NCI-H1048 (cell line): ENCODE data around the gene PABPC1L.

Experiments
- DNase-seq: peaks from one replicate; lab custom pipeline; 2025; lab: John Stamatoyannopoulos, UW

PABPC1L gene

DNA sequence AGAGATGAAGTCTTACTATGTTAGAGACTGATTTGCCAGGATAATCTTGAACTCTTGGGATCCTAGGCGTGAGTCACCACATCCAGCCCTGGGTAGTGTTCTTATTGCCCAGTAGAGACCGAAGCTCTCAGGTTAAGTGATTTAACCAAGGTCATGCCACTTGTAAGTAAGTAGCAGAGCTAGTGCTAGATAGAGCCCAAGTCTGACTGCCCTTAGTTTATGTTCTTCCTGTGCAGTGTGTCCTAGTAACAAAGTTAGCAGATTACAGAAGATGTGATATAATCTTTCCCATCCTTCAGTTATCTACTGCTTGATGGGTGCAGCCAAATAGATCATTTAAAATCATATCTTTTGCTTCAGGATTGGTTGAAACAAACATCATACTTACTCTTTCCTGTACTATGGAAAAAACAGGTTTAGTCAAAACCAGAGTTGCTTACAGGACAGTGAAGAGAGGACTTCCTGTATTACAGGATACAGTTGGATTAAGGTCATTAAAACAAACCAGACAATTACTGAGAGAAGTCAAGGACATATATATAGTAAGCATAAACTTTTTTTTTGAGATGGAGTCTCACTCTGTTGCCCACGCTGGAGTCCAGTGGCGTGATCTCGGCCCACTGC, 9.5 kb upstream of the PABPC1L start:
- DNase-seq, result no peak

DNA sequence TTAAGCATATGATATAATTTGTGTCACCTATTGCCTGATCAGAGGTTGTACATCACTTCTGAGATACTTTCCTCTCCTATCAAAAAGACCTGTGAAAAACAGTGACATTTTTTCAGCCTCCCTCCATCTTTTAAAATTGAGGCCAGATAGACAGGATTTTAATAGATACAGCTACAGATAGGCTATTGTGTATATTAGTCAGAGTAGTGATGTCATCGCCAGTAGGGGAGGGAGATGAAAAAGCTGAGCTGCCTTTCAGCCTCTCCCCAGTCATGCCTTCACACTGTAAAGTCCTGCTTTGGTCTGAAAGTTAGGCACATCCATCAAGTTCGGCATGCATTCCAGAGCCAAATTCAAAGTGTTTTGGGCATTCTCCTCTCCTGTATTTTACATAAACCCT, 7.9 kb upstream of the PABPC1L start:
- DNase-seq, result no peak

DNA sequence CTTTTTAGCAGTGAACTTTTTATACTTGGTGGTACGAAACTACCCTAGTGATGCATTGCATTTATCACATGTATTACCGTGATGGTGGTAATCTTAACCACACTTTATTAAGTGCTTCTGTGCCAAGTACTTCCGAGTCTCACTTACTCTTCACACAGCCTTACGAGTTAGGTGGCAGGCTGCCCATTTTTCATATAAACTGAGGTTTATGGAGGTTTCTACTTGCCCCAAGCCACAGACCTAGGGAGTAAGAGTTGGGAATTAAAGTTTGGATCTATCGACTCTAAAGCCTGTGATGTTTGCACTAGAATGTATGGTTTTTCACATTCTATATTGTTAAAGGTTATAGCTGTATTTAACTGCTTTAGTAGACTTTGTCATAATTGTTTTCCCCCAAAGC, 5.5 kb upstream of the PABPC1L start:
- DNase-seq, result no peak

DNA sequence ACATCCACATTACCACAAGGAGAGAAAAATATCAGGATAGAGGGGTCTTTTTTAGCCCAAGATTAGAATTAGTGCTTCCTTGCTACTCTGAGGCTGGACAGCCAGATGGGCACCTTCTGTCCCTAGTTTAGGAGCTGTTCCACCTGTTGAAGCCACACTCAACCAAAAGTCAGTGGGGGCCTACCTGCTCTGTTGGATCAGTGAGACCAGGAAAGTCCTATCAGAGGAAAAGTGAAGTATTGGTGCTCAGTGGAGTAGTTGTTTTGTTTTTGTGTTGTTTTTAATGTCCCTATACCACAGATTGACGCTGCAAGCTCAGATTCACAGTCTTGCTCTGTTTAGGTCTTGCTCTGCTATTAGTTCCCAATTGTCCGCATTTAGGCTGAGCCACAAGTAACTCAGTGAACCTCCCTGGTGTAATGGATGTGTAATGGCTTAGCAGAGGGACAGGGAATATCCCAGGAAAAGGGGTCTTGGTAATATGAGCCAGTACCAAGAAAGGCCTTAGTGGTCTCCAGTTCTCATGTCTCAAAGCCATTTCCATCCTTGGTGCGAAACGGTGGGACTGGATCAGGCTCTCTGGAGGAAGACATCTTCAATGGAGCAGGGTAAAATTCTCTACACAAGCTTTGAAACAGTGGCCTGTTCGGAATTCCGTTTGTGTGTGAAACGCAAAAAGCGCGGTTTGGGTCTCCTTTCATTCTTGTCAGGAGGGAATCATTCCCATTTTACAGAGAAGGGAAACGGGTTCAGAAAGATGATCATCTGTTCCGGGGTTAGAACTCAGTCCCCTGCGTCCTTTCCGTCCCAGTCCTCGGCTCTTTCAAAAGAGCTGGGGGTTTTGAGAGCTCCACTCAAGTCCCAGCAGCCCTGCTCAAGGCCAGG, 631 bp upstream of the PABPC1L start:
- no peak for DNase-seq

DNA sequence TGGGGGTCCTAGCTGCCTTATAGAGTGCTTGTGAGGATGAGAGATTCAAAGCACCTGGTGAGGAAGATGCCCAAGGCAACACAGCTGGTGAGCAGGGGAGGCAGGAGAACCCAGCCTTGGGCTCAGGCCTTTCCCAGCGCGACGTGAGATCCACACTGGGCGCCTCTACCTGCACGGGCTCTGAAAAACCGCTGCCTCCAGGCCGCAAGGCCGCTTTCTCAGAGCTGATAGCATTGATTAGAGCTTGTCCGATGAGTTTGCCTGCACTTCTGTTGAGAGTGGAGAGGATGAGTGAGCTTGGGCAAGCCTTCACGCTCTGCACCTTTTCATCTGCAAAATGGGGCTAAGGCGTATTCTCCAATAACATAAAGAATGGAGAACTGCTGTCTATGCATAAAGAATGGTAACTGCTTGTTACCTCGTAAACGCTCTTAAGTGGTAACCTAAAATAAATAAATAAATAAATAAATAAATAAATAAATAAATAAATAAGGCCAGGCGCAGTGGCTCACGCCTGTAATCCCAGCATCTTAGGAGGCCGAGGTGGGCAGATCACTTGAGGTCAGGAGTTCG, 916 bp downstream of the PABPC1L start:
- DNase-seq, result no peak

DNA sequence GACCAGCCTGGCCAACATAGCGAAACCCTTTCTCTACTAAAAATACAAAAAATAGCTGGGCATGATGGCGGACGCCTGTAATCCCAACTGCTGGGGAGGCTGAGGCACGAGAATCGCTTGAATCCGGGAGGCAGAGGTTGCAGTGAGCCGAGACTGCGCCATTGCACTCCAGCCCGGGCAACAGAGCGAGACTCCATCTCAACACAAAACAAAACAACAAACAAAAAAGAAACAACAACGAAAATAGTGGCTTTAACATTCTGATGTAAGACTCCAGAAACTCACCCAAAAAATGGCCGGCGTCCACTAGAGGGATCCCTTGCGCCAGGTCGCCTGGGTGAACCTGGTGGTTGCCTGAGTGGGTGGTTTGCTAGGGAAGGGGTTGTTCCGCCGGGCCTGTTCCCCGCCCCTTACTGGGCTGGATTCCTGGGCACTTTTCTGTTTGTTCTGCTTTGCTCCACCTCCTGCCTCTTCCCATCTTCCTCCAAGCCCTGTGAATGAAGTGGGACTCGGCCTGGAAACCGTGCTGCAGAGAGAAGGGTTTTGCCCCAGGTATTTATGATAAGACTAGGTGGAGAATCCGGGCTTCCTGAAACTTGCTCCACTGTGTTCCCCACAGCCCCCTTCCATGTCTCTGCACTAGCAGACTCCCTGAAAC, 1.5 kb downstream of the PABPC1L start:
- no peak for DNase-seq

DNA sequence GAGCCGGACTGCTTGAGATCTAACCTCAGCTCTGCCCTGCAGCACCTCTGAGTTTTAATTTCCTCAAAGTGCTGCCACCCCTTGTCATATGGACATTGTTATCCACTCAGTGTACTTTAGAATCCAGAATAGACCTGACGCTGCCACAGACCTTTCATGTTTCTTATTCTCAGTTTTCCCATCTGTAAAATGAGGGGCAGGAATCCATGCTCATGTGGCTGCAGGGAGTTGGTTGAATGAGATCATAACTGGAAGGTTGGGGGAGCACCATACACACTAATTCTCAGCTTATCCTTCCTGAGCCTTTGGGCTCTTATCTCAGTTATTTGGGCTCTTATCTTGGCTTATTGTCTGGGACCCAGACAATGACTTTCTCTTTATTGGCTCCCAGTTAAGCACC, 2.3 kb downstream of the PABPC1L start:
- DNase-seq, result no peak

DNA sequence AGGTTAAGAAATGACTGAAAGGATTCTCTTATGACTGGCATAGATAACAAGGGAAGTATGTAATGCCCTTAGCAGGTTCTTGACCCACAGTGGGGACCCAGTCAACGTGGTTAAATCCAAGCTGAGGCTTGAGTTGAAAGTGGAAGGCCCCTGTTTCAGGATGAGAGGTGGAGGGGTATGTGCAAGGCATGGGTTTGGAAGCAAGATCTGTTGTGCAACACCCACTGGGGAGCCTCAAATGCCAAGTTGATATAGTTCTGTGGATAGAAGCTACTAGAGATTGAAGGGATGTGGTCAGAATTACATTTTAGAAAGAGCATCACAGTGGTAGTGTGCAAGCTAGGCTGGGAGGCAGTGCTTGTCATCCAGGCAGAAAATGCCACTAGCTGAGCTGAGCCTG, 5.1 kb downstream of the PABPC1L start:
- DNase-seq, result no peak

DNA sequence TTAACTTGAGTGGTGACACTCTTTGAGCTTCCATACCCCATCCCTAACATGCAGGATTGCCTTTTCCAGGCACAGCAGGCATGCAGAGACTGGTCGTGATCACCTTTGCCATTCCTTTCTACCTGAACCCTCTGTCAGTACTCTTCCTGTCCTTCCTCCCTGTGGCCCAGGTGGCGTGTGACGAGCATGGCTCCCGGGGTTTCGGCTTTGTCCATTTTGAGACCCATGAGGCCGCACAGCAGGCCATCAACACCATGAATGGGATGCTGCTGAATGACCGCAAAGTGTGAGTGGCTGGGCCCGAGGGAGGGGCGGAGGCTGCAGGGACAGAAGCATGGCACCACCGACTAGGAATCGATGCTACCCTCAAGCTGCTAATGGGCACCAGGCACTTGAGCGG, 6.7 kb downstream of the PABPC1L start:
- no peak for DNase-seq

DNA sequence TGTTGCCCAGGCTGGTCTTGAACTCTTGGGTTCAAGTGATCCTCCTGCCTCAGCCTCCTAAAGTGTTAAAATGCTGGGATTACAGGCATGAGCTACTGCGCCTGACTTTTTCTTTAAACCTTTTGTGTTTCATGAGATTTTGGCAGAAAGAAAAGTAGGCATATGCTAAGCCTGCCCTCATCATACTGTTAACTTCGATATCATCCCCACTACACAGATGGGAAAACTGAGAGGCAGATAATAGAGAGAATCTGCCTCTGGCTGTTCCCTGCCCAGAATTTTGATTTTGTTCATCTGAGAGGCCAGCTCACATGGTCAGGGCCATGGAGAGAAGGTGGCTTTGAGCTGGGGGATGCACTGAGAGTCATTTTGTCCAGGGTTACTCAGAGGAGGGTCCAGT, 7.5 kb downstream of the PABPC1L start:
- no peak for DNase-seq

DNA sequence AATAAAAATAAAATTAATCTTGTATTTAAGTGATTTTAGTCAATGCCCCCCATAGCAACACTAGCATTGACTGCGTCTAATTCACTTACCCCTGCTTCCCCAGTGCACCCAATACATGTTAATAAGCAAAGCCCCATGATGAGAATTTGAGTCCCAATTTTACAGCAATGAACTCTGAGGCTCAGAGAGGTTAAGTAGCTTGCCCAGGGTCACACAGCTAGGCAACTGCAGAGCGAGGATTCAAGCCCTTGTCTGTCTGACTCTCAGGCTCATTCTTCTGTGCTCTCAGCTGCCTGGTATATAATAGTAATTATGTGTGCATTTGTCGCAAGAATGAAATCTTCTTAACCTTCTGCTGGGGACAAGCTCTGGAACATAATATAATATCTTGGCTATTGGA, 8.5 kb downstream of the PABPC1L start:
- DNase-seq, result no peak

DNA sequence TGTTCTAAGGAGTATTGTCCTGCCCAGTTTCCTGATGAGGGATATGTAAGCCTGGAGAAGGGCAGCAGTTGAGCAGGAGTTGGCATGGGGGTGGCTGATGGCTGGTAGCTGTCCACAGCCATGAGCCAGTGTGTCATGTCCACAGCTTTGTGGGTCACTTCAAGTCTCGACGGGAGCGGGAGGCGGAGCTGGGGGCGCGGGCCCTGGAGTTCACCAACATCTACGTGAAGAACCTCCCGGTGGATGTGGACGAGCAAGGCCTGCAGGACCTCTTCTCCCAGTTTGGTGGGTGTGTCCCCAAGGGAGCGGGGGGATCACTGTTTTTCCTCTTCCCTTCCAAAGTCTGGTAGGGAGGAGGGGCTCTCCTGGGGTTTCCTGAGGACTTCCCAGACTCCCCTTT, 8.9 kb downstream of the PABPC1L start:
- DNase-seq, result no peak

DNA sequence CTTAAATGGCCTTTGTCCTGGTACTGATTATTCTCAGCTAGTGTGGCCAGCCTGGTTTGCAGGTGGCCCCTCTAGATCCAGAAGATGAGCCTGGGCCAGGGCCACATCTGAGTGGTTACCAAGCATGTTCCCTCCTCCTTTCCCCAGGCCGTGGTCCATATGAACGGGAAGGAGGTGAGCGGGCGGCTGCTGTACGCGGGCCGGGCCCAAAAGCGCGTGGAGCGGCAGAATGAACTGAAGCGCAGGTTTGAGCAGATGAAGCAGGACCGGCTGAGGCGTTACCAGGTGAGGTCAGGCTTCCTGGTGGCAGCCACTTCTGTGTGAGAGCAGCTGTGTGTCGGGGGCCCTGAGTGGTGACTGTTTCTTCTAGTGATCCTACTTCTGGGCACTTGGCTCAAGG, 11.6 kb downstream of the PABPC1L start:
- DNase-seq, result no peak

DNA sequence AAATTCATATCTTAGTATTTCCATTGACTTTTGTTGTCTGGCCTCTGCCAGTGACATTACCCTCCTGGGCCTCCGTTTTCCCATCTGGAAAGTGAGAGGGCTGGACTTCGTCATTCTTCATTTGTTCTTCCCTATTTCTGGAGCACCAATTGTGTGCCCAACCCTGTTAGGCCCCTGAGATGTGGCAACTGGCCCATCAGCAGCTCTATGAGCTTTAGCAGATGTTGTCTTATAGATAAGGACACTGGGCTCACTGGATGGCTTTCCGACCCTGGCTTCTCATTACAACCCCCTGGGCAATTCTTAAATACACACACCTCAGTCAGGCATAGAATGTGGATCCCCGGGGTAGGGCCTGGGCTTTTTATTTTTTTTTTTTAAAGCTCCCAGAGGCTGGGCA, 14.7 kb downstream of the PABPC1L start:
- no peak for DNase-seq

DNA sequence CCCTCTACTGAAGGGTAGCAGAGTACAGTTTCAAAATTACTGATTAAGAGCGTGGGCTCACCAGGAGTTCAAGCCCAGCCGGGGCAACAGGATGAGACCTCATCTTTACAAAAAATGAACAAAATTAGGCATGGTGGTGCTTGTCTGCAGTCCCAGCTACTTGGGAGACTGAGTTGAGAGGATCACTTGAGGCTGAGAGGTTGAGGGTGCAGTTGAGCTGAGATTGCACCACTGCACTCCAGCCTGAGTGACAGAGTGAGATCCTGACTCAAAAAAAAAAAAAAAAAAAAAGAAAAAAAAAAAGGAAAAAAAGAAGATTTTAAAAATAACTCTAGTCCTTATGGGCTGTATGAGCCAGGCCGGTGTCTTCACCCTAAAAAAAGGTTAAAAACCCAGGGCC, 18.7 kb downstream of the PABPC1L start:
- no peak for DNase-seq

DNA sequence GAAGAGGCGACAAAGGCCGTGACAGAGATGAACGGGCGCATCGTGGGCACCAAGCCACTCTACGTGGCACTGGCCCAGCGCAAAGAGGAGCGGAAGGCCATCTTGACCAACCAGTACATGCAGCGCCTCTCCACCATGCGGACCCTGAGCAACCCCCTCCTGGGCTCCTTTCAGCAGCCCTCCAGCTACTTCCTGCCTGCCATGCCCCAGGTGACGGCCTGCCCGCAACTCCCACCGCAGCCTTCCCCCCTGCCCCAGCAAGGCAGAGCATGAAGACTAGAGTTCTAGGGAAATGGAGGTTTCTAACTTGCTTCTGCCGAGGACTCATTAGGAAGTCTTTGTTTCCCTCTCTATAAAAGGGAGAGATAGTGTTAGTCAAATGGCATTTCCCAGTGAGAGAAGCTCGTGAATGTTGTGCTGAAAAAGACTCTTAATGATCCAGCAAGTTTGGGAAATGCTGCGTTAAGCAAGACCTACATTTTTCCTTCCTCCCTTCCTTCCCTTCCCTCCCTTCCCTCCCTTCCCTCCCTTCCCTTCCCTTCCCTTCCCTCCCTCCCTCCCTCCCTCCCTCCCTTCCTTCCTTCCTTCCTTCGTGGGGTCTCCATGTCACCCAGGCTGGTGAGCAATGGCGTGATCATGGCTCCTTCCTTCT, 20.8 kb downstream of the PABPC1L start:
- DNase-seq, result no peak

DNA sequence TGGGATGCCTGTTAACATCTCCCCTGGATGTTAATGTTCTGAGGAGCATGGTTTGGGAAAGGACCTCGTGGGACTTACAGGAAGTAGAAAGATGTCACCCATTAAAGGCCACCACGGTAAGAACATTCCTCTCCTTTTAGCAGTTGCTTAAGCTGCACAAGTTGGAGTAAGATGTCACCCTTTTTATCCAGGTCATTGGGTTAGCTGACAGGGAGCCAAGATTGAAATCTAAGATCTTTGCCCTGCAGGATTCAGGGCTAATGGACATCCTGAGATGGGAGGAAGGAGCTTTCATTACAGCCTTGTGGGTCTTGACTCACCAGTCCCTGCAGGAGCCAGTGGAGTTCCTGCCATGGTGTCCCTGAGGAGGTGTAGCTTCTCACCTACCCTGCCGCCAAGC, 22.1 kb downstream of the PABPC1L start:
- DNase-seq, result no peak

DNA sequence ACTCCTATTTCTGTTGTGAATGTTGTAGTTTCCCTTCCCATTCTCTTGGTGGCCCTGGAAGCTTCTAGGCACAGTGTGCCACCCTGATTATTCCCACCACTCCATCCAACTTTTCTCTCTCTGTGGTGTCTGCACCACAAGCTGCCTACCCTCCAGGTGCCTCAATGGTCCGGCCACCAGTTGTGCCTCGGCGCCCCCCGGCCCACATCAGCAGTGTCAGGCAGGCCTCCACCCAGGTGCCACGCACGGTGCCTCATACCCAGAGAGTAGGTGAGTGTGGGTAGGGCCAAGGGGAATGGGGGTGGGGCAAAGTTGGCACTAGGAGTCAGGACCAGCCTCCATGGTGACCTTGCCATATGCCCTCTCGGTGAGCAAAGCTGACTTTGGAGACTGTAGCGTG, 23.1 kb downstream of the PABPC1L start:
- no peak for DNase-seq

DNA sequence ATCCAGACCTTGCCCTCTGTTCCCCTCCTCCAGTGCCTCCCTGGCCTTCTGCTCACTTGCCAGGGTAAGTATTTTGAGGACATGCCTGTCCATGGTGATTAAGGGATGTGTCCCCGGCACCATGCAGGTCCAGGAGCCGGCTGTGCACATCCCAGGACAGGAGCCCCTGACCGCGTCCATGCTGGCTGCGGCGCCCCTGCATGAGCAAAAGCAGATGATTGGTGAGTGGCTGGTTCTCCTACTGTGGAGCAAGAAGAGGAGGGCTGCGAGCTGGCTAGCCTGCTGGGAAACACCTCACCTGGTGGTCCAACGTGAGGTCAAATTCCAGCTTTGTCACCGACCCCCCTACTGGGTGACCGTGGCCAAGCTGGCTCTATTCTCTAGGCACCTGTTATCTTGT, 26.6 kb downstream of the PABPC1L start:
- DNase-seq, result no peak

DNA sequence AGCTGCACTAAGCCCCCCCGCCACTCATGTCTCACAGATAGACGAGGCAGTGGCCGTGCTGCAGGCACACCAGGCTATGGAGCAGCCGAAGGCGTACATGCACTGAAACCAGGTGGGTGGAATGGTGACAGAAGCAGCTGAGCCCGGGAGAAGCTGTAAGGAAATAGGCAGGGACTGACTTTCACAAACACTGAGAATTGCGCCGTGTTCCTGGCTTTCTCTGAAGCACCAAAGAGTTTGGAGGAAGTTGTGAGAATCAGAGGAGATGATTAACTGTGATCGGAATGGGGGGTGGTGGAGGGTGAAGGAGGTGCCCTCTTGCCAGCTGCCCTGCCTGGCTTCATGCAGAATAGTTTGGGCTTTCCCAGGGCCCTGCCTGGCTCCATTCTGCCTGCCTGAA, 28.8 kb downstream of the PABPC1L start:
- no peak for DNase-seq

DNA sequence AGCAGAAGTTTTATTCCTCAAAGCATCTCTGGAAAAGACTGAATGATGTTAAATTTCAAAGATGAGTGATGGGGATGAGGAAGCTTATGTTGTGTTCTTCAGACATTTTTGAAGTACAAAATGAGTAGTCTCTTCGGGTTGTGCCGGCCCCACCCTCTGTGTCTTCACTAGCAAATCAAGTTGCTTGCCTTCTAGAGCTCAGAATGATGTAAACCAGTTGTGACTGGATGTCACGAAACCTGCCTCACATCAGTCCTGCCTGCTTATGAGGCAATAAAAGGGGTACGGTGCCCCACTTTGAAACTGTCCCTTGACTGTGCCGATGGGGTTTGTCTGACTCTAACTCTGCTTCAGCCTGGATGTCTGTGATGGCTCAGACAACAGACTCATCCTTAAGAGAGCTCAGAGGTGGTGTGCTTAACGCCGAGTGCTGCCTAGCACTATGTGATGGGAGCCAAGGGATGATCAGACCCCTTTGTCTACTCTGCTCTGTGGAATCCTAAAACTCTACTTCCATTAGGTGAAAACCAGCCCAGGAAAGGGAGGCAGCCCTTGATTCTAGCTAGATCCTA, 31.3 kb downstream of the PABPC1L start:
- DNase-seq, result no peak
